GM23248 (cell line): ENCODE measurements around the gene KIF3B. TPM values are rescaled to one million over a fixed set of nuclear protein-coding genes. Genes with fewer than 3 reads are reported as not detected.

Source experiments
- DNase-seq: peaks from one replicate; pipeline ENCODE4 v3.0.0-alpha.2; 2015
- H2AFZ ChIP-seq: fragments of 200-600 bp; sonication (generic); 2 replicates; pipeline ENCODE4 v1.6.1; 2016; ENCODE audit warnings: antibody characterized with exemption
- H3F3A ChIP-seq: fragments of 200-600 bp; sonication (generic); 2 replicates; pipeline ENCODE4 v1.6.1; 2016; ENCODE audit warnings: mild to moderate bottlenecking, antibody characterized with exemption, mixed run types; ENCODE audit not compliant: insufficient read depth
- H3K27ac ChIP-seq: fragments of 200-600 bp; sonication (generic); 2 replicates; pipeline ENCODE4 v1.5.1; 2016; ENCODE audit warnings: mild to moderate bottlenecking
- H3K27me3 ChIP-seq: fragments of 200-600 bp; sonication (generic); replicated peaks from 2 replicates; pipeline ENCODE4 v1.6.1; 2016; ENCODE audit warnings: mild to moderate bottlenecking; ENCODE audit not compliant: insufficient read depth
- H3K36me3 ChIP-seq: fragments of 200-600 bp; sonication (generic); 2 replicates; pipeline ENCODE4 v1.6.1; 2016; ENCODE audit warnings: low read depth, mild to moderate bottlenecking
- H3K4me1 ChIP-seq: fragments of 200-600 bp; sonication (generic); 2 replicates; pipeline ENCODE4 v1.6.1; 2016; ENCODE audit warnings: mild to moderate bottlenecking; ENCODE audit not compliant: insufficient read depth
- H3K4me2 ChIP-seq: fragments of 200-600 bp; sonication (generic); one replicate; pipeline ENCODE4 v1.6.1; 2016; ENCODE audit warnings: mild to moderate bottlenecking; ENCODE audit not compliant: unreplicated experiment
- H3K4me3 ChIP-seq: fragments of 200-600 bp; sonication (generic); 2 replicates; pipeline ENCODE4 v1.5.1; 2016; ENCODE audit warnings: mild to moderate bottlenecking
- H3K79me2 ChIP-seq: fragments of 200-600 bp; sonication (generic); 2 replicates; pipeline ENCODE4 v1.6.1; 2016; ENCODE audit warnings: mild to moderate bottlenecking; ENCODE audit not compliant: insufficient read depth
- H3K9ac ChIP-seq: fragments of 200-600 bp; sonication (generic); 2 replicates; pipeline ENCODE4 v1.6.1; 2016; ENCODE audit warnings: mild to moderate bottlenecking
- H3K9me2 ChIP-seq: fragments of 200-600 bp; sonication (generic); 2 replicates; pipeline ENCODE4 v1.6.1; 2016; ENCODE audit warnings: mixed run types, mild to moderate bottlenecking, moderate library complexity; ENCODE audit not compliant: insufficient read depth
- H3K9me3 ChIP-seq: fragments of 200-600 bp; sonication (generic); one replicate; pipeline ENCODE4 v1.6.1; 2017; ENCODE audit warnings: low read depth
- H4K20me1 ChIP-seq: fragments of 200-600 bp; sonication (generic); 2 replicates; pipeline ENCODE4 v1.6.0; 2016; ENCODE audit not compliant: insufficient read depth
- EZH2 ChIP-seq: fragments of 200-600 bp; sonication (generic); IDR thresholded peaks from 2 replicates; pipeline ENCODE4 v1.6.1; 2018; ENCODE audit warnings: antibody characterized with exemption, mild to moderate bottlenecking; ENCODE audit not compliant: insufficient read depth, poor library complexity, severe bottlenecking
- EZH2phosphoT487 ChIP-seq: fragments of 200-600 bp; sonication (generic); IDR thresholded peaks from 2 replicates; pipeline ENCODE4 v1.6.1; 2018; ENCODE audit warnings: antibody characterized with exemption, moderate library complexity, mild to moderate bottlenecking, low read depth; ENCODE audit not compliant: insufficient read depth
- WGBS, 2 experiments: methylation state at CpG; one replicate each; pipeline ENCODE4 v1.1.6; 2015 to 2017; ENCODE audit warnings: low lambda C conversion rate in 2 of 2, low coverage in 1 of 2; ENCODE audit errors: missing lambda C conversion rate in 2 of 2; 5-methylcytosine and 5-hydroxymethylcytosine counted together
- in situ Hi-C: fragments of 300-500 bp; cut with MboI; formaldehyde crosslinking; loops from 2 replicates; pipeline ENCODE4 v1.15.0; 2020
- polyA plus RNA-seq: library from polyadenylated mRNA; unstranded; fragments of >200 nt; fragmentation: Nextera tagmentation; extraction: Ambion mirVana; gene quantifications from 2 replicates; pipeline ENCODE4 v1.2.1, GENCODE V29; 2016
- total RNA-seq: library from RNA; depleted of rRNA; stranded (reverse); fragments of >200 nt; shearing (Covaris generic); gene quantifications from 2 replicates; pipeline ENCODE4 v1.2.3, GENCODE V29; 2014

The KIF3B gene
- total and polyA plus RNA-seq, 2 experiments from 2014 or later = 8.8 to 28.3 TPM

DNA sequence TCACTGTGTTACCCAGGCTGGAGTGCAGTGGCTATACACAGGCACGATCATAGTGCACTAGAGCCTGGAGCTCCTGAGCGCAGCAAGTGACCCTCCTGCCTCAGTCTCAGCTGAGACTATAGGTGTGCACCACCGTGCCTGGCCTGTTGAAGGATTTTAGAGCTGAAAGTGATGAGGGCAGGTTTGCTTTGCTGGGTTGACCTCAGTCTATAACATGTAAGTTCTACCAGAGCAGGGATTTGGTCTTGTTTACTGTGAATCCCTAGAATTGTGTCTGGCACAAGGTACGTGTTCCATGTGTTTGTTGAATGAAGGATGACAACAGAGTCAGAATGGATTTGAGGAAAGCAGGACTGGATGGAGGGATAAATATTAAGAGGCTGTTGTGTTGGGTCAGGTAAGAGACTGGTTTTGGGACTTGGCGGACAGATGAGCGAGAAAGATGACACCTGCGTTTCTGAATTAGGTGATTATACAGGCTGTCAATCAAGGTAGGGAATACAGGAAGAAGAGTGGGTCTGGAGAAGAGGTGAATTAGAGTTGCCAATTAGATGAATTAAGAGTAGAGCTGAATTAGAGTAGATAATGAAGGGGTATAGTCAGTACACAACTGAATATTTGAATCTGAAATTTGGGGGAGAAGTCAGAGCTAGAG, 87.2 kb downstream of the KIF3B start:
- Histone ChIP-seq H3K36me3 (no peaks in the 10 kb centered on the region), H3K9me2 (no peaks in the 10 kb centered on the region), H3K9me3 (no peaks in the 10 kb centered on the region), H3K79me2 (peaks cover 100% of the 10 kb centered on the region), H2AFZ (no peak overlapping the region), H3K9ac (no peak overlapping the region), H3K27ac (no peak overlapping the region), H3K4me1 (peaks cover 32% of the 10 kb centered on the region), H4K20me1 (peaks cover 40% of the 10 kb centered on the region; the same call in 1 of the 2 replicates), H3F3A (peaks cover 29% of the 10 kb centered on the region), H3K27me3 (no peaks in the 10 kb centered on the region), H3K4me3 (no peak overlapping the region), H3K4me2 (no peak overlapping the region)
- no peak for DNase-seq
- WGBS, 2 experiments = 80% methylated on average over 7 of the region's 7 CpGs
- in situ Hi-C loops = no loop called here
- TF ChIP-seq EZH2 (no peak), EZH2phosphoT487 (no peak)

DNA sequence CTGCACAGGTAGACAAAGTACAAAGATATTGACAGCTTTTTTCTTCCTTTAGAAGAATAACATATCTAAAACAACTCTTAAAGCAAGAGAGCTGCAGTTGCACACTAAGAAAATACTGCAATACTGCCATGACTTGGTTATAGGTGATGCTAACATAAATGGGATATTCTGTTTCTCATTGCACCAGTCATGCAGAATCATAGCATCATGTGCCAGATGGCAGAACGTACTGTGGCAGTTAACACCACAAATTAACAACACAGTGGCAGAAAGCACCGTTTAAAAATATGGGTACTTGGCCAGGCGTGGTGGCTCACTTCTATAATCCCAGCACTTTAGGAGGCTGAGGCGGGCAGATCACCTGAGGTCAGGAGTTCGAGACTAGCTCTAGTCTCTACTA, 88.1 kb downstream of the KIF3B start:
- no peaks in the 10 kb centered on the region for H3K9me2 ChIP-seq
- TF ChIP-seq EZH2phosphoT487 = no peak
- TF ChIP-seq EZH2 = no peak
- no peak overlapping the region for H3K4me3 ChIP-seq
- WGBS, 2 experiments = 68 to 73% methylated on average over 5 of the region's 5 CpGs
- H3K9ac ChIP-seq = no peak overlapping the region
- no peaks in the 10 kb centered on the region for H3K9me3 ChIP-seq
- peaks cover 100% of the 10 kb centered on the region for H3K79me2 ChIP-seq
- no peak overlapping the region for H3K4me2 ChIP-seq
- H3F3A ChIP-seq = peaks cover 27% of the 10 kb centered on the region
- no peaks in the 10 kb centered on the region for H3K27me3 ChIP-seq
- no peak overlapping the region for H2AFZ ChIP-seq
- H4K20me1 ChIP-seq = peaks cover 40% of the 10 kb centered on the region; the same call in 1 of the 2 replicates
- peaks cover 28% of the 10 kb centered on the region for H3K4me1 ChIP-seq
- peaks cover 9% of the 10 kb centered on the region for H3K36me3 ChIP-seq
- in situ Hi-C loops = no loop called here
- no peak overlapping the region for H3K27ac ChIP-seq
- DNase-seq = peak; percentile 14

DNA sequence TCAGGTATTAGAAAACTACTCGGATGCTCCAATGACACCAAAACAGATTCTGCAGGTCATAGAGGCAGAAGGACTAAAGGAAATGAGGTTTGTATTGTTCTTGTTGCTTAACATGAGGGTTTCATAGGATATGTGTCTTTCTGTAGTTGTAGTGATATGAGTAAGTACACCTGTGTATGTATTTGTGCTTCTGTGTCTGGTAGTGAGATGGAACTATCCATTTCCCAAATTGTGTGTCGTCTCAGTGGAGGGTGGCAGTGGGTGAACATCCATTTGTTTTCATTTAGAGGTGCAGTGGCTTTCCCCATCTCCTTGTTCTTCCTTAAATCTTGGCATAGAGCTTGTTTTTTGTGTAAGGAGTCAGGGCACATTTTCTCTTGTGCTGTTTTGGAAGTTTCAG, 88.9 kb downstream of the KIF3B start:
- H3K27me3 ChIP-seq = no peaks in the 10 kb centered on the region
- peaks cover 40% of the 10 kb centered on the region; the same call in 1 of the 2 replicates for H4K20me1 ChIP-seq
- DNase-seq = no peak
- no peak overlapping the region for H2AFZ ChIP-seq
- H3K9me3 ChIP-seq = no peaks in the 10 kb centered on the region
- TF ChIP-seq EZH2phosphoT487 (no peak), EZH2 (no peak)
- H3K9me2 ChIP-seq = no peaks in the 10 kb centered on the region
- peaks cover 27% of the 10 kb centered on the region for H3F3A ChIP-seq
- no peak overlapping the region for H3K27ac ChIP-seq
- H3K4me1 ChIP-seq = peaks cover 23% of the 10 kb centered on the region
- no peak overlapping the region for H3K9ac ChIP-seq
- no peak overlapping the region for H3K4me3 ChIP-seq
- in situ Hi-C loops = no loop called here
- H3K36me3 ChIP-seq = peaks cover 10% of the 10 kb centered on the region
- no peak overlapping the region for H3K4me2 ChIP-seq
- H3K79me2 ChIP-seq = peaks cover 100% of the 10 kb centered on the region
- WGBS, 2 experiments = 98 to 100% methylated on average over 2 of the region's 2 CpGs

DNA sequence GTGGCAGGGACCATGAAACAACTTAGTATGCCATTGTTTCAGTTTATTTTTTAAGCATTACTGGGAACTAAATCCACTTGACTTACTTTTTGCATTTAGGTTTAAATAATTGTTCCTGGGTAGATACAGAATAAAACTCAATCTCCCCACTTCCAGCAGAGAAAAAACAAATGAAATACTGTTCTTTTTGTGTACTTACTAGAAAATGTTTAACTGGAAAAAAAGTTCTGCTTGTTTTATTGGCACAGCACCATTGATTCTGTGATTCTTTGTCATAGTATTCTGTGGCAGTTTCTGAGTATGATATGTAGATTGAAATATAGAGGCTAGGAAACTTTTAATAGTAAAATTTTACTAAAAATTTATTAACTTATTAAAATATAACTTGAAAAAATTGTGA, 90.9 kb downstream of the KIF3B start:
- peaks cover 32% of the 10 kb centered on the region; the same call in 1 of the 2 replicates for H4K20me1 ChIP-seq
- peaks cover 16% of the 10 kb centered on the region for H3K36me3 ChIP-seq
- no peaks in the 10 kb centered on the region for H3K27me3 ChIP-seq
- H3F3A ChIP-seq = peaks cover 19% of the 10 kb centered on the region
- H3K9me3 ChIP-seq = no peaks in the 10 kb centered on the region
- H3K9ac ChIP-seq = no peak overlapping the region
- H3K9me2 ChIP-seq = no peaks in the 10 kb centered on the region
- H3K27ac ChIP-seq = peak overlapping the region; percentile 63
- H3K4me3 ChIP-seq = no peak overlapping the region
- H3K79me2 ChIP-seq = peaks cover 100% of the 10 kb centered on the region
- no peak for DNase-seq
- no peak overlapping the region for H2AFZ ChIP-seq
- peaks cover 13% of the 10 kb centered on the region for H3K4me1 ChIP-seq
- in situ Hi-C loops = no loop called here
- TF ChIP-seq EZH2 (no peak), EZH2phosphoT487 (no peak)
- H3K4me2 ChIP-seq = no peak overlapping the region

DNA sequence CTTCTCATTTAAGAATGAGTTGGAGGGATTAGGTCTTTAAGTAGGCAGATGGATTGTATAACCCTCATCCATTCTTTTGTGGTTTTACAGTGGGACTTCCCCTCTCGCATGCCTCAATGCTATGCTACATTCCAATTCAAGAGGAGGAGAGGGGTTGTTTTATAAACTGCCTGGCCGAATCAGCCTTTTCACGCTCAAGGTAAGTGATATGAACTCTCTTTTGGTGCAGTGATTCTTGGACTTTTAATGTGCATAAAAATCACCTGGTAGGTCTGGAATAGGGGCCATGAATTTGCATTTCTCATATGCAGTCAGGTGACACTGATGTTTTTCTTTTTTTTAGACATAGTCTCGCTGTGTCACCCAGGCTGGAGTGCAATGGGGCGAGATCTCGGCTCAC, 91.5 kb downstream of the KIF3B start:
- H3K9me3 ChIP-seq = no peaks in the 10 kb centered on the region
- peaks cover 12% of the 10 kb centered on the region for H3K4me1 ChIP-seq
- in situ Hi-C loops = no loop called here
- DNase-seq = peak; percentile 2
- H3K36me3 ChIP-seq = peaks cover 16% of the 10 kb centered on the region
- no peak overlapping the region for H3K27ac ChIP-seq
- H3K4me3 ChIP-seq = no peak overlapping the region
- H3K4me2 ChIP-seq = no peak overlapping the region
- 94 to 97% methylated on average over 6 of the region's 6 CpGs for WGBS, 2 experiments
- H2AFZ ChIP-seq = no peak overlapping the region
- no peak for TF ChIP-seq EZH2
- TF ChIP-seq EZH2phosphoT487 = no peak
- peaks cover 28% of the 10 kb centered on the region; the same call in 1 of the 2 replicates for H4K20me1 ChIP-seq
- H3K9ac ChIP-seq = no peak overlapping the region
- H3K79me2 ChIP-seq = peaks cover 100% of the 10 kb centered on the region
- H3F3A ChIP-seq = peaks cover 19% of the 10 kb centered on the region
- H3K27me3 ChIP-seq = no peaks in the 10 kb centered on the region
- no peaks in the 10 kb centered on the region for H3K9me2 ChIP-seq
